HS-5 (cell line): Measurements from ENCODE around the gene CBX1.

ENCODE experiments used
- DNase-seq: peaks from one replicate; pipeline ENCODE4 v3.0.0-alpha.2; 2012; ENCODE audit warnings: low read depth

CBX1 gene

DNA sequence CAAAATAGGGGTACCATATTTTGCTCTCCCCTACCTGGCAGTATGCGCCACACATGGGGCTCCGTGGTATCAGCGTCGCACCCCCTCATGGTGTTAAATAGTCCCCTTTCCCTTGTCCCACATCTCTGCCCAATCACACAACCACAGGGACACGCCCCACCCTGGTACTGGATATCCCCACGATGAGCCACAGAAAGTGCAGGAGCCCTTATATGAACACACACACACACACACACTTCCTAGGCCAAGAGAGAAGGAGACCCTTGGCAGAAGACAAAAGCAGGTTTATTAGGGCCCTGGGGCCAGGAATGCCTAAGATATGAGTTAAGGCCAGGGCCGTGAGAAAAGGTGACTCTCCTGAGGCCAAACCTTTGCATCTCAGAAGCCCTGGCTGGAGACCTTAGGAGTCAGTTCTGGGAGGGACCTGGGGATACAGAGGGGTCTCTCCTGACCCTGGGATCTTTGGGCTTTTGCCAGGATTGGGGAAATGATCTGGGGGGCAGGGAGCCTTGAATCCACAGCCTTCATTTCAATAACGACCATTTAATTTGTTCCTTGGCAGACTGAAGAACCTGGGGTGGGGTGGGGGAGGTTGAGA, 75.3 kb downstream of the CBX1 start:
- no peak for DNase-seq

DNA sequence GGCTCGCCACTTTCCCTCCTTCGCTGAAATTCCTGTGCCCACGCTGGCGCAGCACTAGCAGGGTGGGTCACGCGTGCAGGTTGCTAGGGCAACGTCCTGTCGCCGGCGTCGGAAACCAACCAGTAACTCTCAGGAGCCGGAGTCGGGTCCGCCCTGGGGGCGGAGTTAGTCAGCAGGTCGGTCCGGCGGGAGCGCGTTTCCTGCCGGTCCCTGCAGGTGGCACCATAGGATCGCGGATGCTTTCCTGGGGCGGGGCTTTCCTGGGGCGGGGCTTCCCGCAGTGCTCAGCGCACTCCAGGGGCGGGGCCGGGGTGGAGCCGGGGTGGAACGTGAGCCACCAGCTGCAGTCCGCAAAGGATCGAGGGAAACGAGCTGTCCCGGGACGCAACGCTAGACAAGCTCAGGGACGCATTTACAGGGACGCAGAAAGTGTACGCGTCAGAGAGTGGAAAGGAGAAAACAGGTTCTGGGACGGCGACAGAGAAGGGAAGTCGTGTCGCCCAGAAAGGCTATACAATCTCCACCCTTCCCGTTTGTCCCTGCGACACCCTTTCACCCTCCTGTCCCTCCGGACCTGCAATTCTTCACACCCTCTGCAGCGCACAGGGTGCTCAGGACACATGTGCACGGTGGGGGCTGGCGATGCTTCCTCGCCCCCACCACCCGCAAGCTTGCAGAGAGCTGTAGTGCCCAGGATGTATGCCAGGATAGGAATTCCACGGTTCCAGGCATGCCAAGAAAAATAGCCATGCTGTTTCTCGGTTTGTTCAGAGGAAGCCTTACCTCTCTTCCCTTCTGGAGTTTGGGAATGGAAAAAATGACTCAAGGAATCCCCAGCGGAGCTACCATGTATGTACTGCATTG, 76.0 kb downstream of the CBX1 start:
- peak; percentile 86 for DNase-seq

DNA sequence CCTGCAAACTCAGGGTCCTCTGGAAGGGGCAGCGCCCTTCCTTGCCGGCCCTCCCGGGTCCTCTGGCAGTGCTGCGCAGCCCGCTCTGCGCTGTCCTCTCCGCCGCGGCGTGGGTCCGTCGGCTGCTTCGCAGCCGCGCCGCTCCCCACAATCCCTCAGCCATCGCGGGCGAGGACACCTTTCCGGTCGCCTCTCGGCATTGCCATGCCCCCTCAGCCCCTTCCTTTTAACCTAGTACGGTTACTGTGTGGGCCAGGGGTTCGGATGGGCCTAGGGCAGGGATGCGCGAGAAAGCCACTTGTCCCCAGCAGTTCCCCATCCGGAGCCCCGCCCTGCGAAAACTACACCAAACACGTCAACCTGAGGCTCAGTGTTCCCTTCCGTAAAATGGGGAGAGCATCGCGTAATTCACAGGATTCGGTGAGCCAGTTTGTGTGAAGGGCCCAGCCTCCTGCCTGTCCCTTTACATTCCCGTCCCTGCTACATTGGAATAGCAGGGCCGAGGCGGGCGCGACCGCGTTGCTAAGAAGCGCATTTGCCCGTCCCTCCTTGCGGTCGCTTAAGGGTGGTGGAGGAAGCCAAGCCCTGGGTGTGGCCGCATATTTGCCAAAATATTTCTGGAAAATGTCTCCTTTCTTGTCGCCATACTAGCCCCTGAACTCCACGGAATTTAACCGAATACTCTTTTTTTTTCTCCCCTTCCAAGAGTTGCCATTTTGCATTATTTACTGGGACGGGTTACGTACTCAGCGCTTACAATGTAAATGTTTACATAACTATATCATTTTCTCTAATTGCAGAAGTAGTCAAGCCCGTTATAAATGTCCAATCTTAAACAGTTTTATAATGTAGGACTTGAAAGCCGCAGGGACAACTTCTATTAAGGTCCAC, 76.9 kb downstream of the CBX1 start:
- no peak for DNase-seq

DNA sequence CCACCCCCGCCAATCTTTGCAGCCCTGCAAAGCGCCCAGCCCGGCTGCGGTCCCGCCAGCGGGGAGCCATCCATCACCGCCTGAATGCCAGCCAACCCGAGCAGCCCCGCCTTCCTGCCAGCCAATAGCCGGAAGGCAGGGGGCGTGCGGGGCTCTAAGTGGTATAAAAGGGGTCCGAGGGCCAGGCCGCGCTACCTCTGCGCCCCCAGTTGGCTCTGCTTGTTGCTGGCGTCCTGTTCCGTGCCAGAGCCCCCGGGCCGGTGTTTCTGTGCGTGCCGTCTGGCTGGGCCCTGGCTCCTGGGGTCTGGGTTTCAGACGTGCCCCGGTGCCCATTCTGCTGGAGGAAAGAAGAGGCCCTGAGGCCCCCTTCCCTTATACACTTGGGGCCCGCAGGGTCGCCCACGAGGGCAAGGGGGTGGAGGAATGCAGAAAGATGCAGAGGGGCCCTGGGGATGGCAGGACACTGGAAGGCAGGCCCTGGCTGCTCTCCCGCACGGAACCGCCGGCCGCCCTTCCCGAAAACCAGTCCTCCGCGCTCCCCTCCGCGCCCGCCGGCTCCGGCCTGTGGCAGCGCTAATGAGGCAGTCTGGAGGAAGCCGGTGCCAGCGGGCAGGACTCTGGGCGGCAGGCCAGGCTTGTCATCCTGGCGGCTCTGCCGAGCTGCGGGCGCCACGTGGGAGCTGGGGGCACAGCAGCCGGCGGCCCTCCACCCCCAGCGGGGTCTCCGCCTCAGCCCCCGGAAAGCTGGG, 77.7 kb downstream of the CBX1 start:
- DNase-seq, result no peak

DNA sequence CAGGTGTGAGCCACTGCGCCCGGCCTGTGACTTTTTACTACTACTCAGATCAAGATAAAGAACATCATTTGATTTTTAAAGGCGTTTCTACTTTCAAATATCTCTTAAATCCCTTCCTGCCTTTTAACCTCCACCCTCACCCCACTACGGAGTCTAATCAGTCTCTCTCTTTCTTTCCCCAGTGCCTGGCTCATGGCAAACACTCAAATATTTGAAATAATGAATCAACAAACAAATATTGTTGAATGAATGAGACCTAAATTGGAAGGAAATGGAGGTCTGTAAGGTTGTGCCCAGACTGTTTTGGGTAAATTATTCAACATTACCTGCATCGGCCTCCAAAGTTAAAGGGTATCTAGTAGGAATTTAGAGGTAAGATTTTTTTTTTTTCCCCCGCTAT, 78.4 kb downstream of the CBX1 start:
- no peak for DNase-seq

DNA sequence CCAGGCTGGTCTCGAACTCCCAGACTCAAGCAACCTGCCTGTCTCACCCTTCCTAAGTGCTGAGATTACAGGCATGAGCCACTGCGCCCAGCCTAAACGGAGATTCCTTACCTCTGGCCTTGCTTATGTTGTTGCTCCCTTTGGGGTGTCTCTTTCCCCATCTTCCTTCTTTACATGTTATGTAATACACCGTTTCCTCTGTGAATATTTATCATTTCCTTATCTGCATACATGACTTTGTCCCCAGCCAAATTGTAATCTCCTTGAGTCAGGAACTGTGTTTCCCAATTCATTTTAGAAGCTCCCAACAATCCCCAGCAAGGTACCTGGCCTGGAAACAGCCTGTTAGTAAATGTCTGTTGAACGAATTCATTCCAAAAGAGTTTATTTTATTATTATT, 79.3 kb downstream of the CBX1 start:
- DNase-seq, result no peak
